Omental fat pad (tissue), 4 donors: ENCODE data around the gene ZMAT5. TPM values are rescaled to one million over a fixed set of nuclear protein-coding genes. Genes with fewer than 3 reads are reported as not detected.

ENCODE experiments used
- ATAC-seq: fragments of 150-250 bp; one replicate; pipeline ENCODE4 v1.9.1; 2016; ENCODE audit warnings: mild to moderate bottlenecking, moderate library complexity; ENCODE audit not compliant: low FRiP score
- DNase-seq: peaks from one replicate; pipeline ENCODE4 v3.0.0-alpha.2; 2019; ENCODE audit warnings: low spot score
- CTCF ChIP-seq, 3 donors: fragments of 450-650 bp; IDR thresholded peaks; one replicate each; pipeline ENCODE4 v1.5.1; 2016 to 2017; ENCODE audit warnings: antibody characterized with exemption in 3 of 3, mild to moderate bottlenecking in 3 of 3, moderate library complexity in 2 of 3
- total RNA-seq, 4 donors: library from RNA; depleted of rRNA; stranded (reverse); fragments of >200 nt; gene quantifications; one replicate each; pipeline ENCODE4 v1.1.0, GENCODE V29; 2016

ZMAT5 gene
- total RNA-seq, 4 donors from 2014 or later: 8.3 to 23.0 (median 16.9) TPM

DNA sequence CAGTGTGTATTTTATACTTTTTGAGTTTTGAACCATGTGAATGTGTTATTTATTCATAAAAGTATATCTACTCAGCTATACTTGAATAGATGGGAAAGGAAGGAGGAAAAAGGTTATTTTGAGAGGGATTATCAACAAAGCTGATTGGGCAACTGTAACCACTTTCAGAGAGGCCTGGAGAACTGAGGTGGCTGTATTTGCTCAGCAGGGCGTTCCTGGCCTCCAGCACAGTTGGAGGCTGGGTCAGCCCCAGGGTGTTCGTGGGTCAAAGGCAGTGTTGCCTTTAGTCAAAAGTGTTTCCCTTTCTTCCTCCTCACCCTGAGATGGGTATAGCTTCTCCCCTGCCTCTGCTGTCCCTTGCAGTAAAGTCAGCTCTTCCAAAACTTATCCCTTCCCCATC is 44.6 kb upstream of the ZMAT5 start:
- ATAC-seq: no peak
- no peak for TF ChIP-seq CTCF (IDR thresholded peaks at IDR 0.05)
- DNase-seq: no peak

DNA sequence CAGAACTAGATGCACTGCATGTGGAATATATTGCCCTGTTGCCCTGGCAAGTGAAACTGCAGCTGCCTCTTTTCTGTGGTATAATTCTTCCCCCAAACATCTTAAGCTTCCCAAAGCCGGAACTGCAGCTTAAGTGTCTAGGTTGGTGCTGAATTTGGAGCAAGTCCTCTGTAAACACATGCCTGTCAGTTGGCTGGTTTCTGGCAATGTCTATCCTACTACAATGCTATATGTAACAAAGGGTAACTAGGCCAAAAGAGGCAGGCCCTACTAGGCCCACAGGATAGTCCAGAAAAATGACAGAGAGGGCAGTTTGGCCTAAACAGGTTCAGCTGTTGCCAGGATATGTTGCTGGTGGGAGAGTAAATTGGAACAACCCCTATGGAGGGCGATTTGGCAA is 43.4 kb upstream of the ZMAT5 start:
- ATAC-seq (no peak), DNase-seq (no peak)
- no peak for TF ChIP-seq CTCF (IDR thresholded peaks at IDR 0.05)

DNA sequence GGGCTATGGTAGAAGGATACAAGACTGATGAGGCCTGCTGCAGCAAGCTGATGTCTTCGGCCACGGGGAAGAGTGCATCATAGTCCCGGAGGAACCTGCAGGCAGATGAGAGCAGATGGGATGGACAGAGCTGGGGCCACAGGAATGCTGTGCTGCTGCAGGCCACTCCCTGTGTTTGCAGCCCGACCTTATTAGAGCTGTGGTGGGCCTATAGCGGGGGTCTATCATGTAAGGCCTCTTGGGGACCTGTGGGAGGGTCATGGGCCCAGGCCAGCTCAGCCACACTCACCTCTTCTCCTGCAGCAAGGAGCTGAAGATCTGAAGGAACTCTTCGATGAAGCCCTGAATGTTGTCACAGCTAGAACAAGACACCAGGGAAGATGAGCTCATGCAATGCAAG is 39.4 kb upstream of the ZMAT5 start:
- no peak for DNase-seq
- no peak for ATAC-seq
- TF ChIP-seq CTCF (IDR thresholded peaks at IDR 0.05): no peak

DNA sequence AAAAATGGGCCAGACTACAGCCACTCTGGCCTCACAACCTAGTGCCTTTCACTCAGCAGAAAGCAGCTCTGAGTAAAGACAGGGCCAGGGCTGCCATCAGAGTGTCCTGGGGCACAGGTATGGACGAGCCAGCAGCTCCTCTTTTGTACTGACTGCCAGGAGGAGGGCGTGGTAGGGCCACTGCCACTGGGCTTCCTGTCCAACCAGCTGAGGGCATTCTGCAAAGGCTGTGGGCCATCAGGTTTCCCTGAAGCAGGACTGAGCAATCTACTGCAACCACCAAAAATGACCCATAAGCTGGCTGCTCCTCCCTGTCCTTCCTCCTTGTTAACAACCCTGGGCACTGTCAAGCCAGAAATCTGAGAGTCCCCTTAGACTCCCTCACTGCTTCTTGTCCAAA is 38.2 kb upstream of the ZMAT5 start:
- no peak for TF ChIP-seq CTCF (IDR thresholded peaks at IDR 0.05)
- DNase-seq (no peak), ATAC-seq (no peak)

DNA sequence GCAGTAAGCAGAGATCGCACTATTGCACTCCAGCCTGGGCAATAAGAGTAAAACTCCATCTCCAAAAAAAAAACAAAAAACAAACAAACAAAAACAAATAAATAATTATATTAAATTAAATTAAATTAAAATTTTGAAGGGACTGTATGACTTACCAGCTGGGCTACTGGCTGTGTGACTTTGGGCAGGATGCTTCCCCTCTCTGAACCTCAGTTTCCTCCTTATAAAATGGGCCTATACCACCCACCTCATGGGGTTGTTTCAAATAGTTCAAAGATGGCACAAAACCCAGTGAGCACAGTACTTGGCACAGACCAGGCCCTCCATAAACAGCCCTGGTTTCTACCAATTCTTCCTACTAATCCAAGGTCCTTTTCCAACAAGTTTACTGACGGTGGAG is 36.4 kb upstream of the ZMAT5 start:
- ATAC-seq: no peak
- no peak for DNase-seq
- no peak for TF ChIP-seq CTCF (IDR thresholded peaks at IDR 0.05)

DNA sequence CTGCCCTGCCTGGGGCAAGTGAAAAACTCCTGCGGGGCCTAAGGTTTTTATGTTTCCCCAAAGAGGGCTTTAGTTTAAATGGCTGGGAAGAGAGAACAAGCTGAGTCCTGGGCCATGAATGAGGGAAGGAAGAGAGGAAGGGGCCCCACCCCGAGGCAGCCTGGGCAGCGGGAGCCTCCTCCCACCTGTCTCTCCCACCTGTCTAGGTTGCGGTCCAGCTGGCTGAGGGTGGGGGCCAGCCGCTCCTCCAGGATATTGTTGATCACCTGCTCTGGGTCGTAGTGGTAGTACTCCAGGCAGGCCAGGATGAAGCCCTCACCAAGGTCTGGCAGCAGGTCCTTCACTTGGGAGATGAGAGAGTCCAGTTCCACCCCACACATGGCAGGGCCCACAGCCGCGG is 35.0 kb upstream of the ZMAT5 start:
- peak; percentile 3 for ATAC-seq
- DNase-seq: no peak
- no peak for TF ChIP-seq CTCF (IDR thresholded peaks at IDR 0.05)

GRCh38 chr22:29801153-29801552 is 34.3 kb upstream of the ZMAT5 start:
- DNase-seq (no peak), ATAC-seq (peak; percentile 31)
- no peak for TF ChIP-seq CTCF (IDR thresholded peaks at IDR 0.05)
